K562 (cell line): Measurements from ENCODE around the gene B3GNT4. TPM values are rescaled to one million over a fixed set of nuclear protein-coding genes. Genes with fewer than 3 reads are reported as not detected.
A peak's percentile ranks its signal among the peaks of the same experiment; 100 is the strongest.

ENCODE experiments used
- ATAC-seq: fragments of 200-7000 bp; cut with Tn5 transposase; 3 replicates; pipeline ENCODE4 v1.9.1; 2020; ENCODE audit warnings: moderate library complexity
- BruUV-seq: library from RNA; stranded (reverse); fragments of 400-500 nt; replicated peaks from 2 replicates; lab custom pipeline; 2021; lab: Mats Ljungman, UMichigan
- CTCF ChIA-PET: fragments of 300-600 bp; formaldehyde crosslinking; extraction: SDS; loops from one replicate; lab custom pipeline; 2021; ENCODE audit warnings: low intra/inter-chr PET ratio; lab: Yijun Ruan, JAX
- POLR2A ChIA-PET: fragments of 300-600, 350-650 bp; sonication (Branson Sonifier 250); formaldehyde crosslinking; extraction: SDS; loops from one replicate; lab custom pipeline; 2021; ENCODE audit warnings: antibody characterized with exemption, inconsistent platforms; lab: Yijun Ruan, JAX
- DNase-seq, 4 experiments: peaks; one replicate each; pipeline versions ENCODE4 v3.0.0 to v3.0.0-alpha.2; 2011 to 2018; ENCODE audit warnings: low spot score in 3 of 4, mixed read lengths in 3 of 4; ENCODE audit errors: extremely low read depth in 1 of 4
- FAIRE-seq: peaks from 2 replicates; lab custom pipeline; 2011; peaks lifted over from hg19 to GRCh38; lab: Jason Lieb, UNC
- H2AFZ ChIP-seq: 2 replicates; pipeline ENCODE4 v1.6.0; 2011; ENCODE audit warnings: low read depth, low read length, control low read depth, inconsistent platforms
- H3K27ac ChIP-seq: fragments of 200-600 bp; 3 replicates; pipeline ENCODE4 v1.8.0; 2011; ENCODE audit warnings: low read depth, mild to moderate bottlenecking, control low read depth, inconsistent platforms, low read length, moderate library complexity, mixed read lengths; ENCODE audit errors: extremely low read depth
- H3K27me3 ChIP-seq, 2 experiments: fragments of 300-600 bp in 1 of 2; 2 replicates in 1 of 2; 3 replicates in 1 of 2; pipeline versions ENCODE4 v1.6.0 to v1.8.0; 2011; ENCODE audit warnings: inconsistent platforms in 2 of 2, low read length in 2 of 2, mild to moderate bottlenecking in 1 of 2, mixed read lengths in 1 of 2, moderate library complexity in 1 of 2; ENCODE audit not compliant: control insufficient read depth in 2 of 2, insufficient read depth in 2 of 2
- H3K36me3 ChIP-seq: fragments of 300-600 bp; 3 replicates; pipeline ENCODE4 v1.8.0; 2011; ENCODE audit warnings: mild to moderate bottlenecking, low read length, inconsistent platforms; ENCODE audit not compliant: control insufficient read depth, insufficient read depth
- H3K4me1 ChIP-seq, 2 experiments: fragments of 200-600 bp in 1 of 2; replicated peaks in 1 of 2; 2 replicates in 1 of 2; 3 replicates in 1 of 2; pipeline versions ENCODE4 v1.5.1 to v1.8.0; 2011; ENCODE audit warnings: inconsistent platforms in 2 of 2, low read length in 2 of 2, mild to moderate bottlenecking in 1 of 2, mixed read lengths in 1 of 2, moderate library complexity in 1 of 2; ENCODE audit not compliant: control insufficient read depth in 2 of 2, insufficient read depth in 2 of 2
- H3K4me2 ChIP-seq: 2 replicates; pipeline ENCODE4 v1.6.1; 2011; ENCODE audit warnings: low read length, control low read depth, inconsistent platforms, mixed read lengths; ENCODE audit not compliant: insufficient read depth
- H3K4me3 ChIP-seq: fragments of 200-600 bp; sonication (generic), shearing (Covaris generic); 2 replicates; pipeline ENCODE4 v1.5.1; 2016; ENCODE audit warnings: control low read depth, inconsistent platforms
- H3K79me2 ChIP-seq: fragments of 200-600 bp; 3 replicates; pipeline ENCODE4 v1.8.0; 2011; ENCODE audit warnings: low read length, inconsistent platforms; ENCODE audit not compliant: control insufficient read depth, insufficient read depth
- H3K9ac ChIP-seq, 2 experiments: 2 replicates each; pipeline versions ENCODE4 v1.6.0 to v1.6.1; 2011; ENCODE audit warnings: low read depth in 2 of 2, low read length in 2 of 2, control low read depth in 1 of 2, inconsistent platforms in 1 of 2, mild to moderate bottlenecking in 1 of 2, mixed read lengths in 1 of 2; ENCODE audit not compliant: insufficient read depth in 1 of 2
- H3K9me1 ChIP-seq: one replicate; pipeline ENCODE4 v1.6.0; 2011; ENCODE audit warnings: inconsistent platforms, mild to moderate bottlenecking, low read length, moderate library complexity; ENCODE audit not compliant: control insufficient read depth, insufficient read depth
- H3K9me3 ChIP-seq: replicated peaks from 2 replicates; pipeline ENCODE4 v1.5.1; 2011; ENCODE audit warnings: low read depth, low read length, inconsistent platforms; ENCODE audit not compliant: control insufficient read depth, insufficient read depth
- H4K20me1 ChIP-seq: replicated peaks from 2 replicates; pipeline ENCODE4 v1.6.1; 2011; ENCODE audit warnings: low read length, inconsistent platforms, mixed read lengths; ENCODE audit not compliant: control insufficient read depth, insufficient read depth
- ATF1 ChIP-seq, 2 experiments: fragments of 450-650 bp in 1 of 2; IDR thresholded peaks; 2 replicates each; pipeline ENCODE4 v1.6.1; 2016; ENCODE audit warnings: missing compliant biosample characterization in 1 of 2, missing genetic modification characterization in 1 of 2
- CSDE1 ChIP-seq, 2 experiments: fragments of 450-650 bp; IDR thresholded peaks; 2 replicates each; pipeline ENCODE4 v1.6.1; 2016; ENCODE audit warnings: mild to moderate bottlenecking in 1 of 2
- HIVEP1 ChIP-seq: fragments of 250-450 bp; sonication (Bioruptor Pico); IDR thresholded peaks from 2 replicates; pipeline ENCODE4 v1.4.0; 2020; ENCODE audit warnings: mild to moderate bottlenecking
- MAFG ChIP-seq: fragments of 450-650 bp; conservative IDR thresholded peaks from 2 replicates; pipeline ENCODE4 v1.6.1; 2016; ENCODE audit warnings: missing genetic modification characterization, missing compliant biosample characterization
- RFX1 ChIP-seq: fragments of 450-650 bp; IDR thresholded peaks from 2 replicates; pipeline ENCODE4 v1.6.1; 2016; ENCODE audit warnings: mild to moderate bottlenecking, moderate library complexity
- WGBS: fragments of 100-300 bp; shearing (Covaris generic); methylation state at CpG from one replicate; pipeline ENCODE4 v1.1.6; 2016; ENCODE audit warnings: low coverage, mixed read lengths; ENCODE audit not compliant: insufficient coverage; ENCODE audit errors: missing lambda C conversion rate; 5-methylcytosine and 5-hydroxymethylcytosine counted together
- in situ Hi-C: fragments of 300-500 bp; cut with MboI; formaldehyde crosslinking; loops from 4 replicates; pipeline ENCODE4 v1.15.0; 2018; ENCODE audit warnings: inconsistent platforms, mixed read lengths
- intact Hi-C: fragments of 100-400 bp; cut with micrococcal nuclease; formaldehyde crosslinking; loops from 2 replicates; pipeline ENCODE4 v1.14.2; 2022
- polyA plus RNA-seq, 8 experiments: library from polyadenylated mRNA; depleted of rRNA in 4 of 8; stranded (reverse) in 5 of 8; unstranded in 3 of 8; fragments of >200 nt; fragmentation: Nextera tagmentation in 2 of 8; fragmentation: Illumina TruSeq in 1 of 8; extraction: Ambion mirVana in 2 of 8; extraction: Trizol in 1 of 8; gene quantifications; 2 replicates each; pipeline versions ENCODE4 v1.2.1 to v1.2.3, GENCODE V29; 2011 to 2014; ENCODE audit warnings: inconsistent platforms in 1 of 8, missing spikeins in 1 of 8
- total RNA-seq, 7 experiments: library from RNA; depleted of rRNA in 6 of 7; stranded (reverse); fragments of >200 nt in 6 of 7; fragmentation: Illumina TruSeq in 2 of 7; extraction: Trizol in 2 of 7; gene quantifications; 2 replicates each; pipeline versions ENCODE4 v1.2.1 to v1.2.3, GENCODE V29; 2011 to 2021; ENCODE audit warnings: low replicate concordance in 1 of 7
- TF ChIP-seq, protein P1 (sequence below): fragments of 250-450 bp; sonication (Bioruptor Pico); IDR thresholded peaks from 2 replicates; pipeline ENCODE4 v1.5.1; 2021; ENCODE audit warnings: mild to moderate bottlenecking
- TF ChIP-seq, protein P2 (sequence below): sonication (generic); formaldehyde crosslinking; IDR thresholded peaks from 2 replicates; pipeline ENCODE4 v1.5.0; 2020; ENCODE audit warnings: missing genetic modification reagents

The B3GNT4 gene
- total and polyA plus RNA-seq, 9 of the 15 experiments (the other 6 are each of a cell fraction or from before 2014, with no cell fraction given), result 0.17 to 3.2 (median 1.3) TPM

DNA sequence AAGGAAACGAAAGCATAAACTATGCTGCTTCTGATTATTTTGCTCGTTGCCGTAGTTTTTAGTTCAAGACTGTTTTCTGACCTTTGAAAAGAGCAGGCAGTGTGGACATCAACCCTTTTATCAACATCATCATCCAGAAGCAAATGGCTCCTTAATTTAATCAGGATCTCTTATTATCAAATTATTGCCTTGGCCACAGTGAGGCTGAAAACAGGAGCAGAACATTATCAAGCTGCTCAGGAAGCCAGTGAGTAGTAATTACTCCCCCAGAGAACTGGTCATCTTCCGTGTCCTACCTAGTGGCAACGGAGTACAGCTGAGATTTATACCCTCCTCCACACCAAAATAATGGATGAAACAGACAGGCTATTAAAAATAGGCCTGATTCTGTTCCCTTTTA is 24.6 kb downstream of the B3GNT4 start:
- no peaks in the 10 kb centered on the region for H3K9me1 ChIP-seq
- no peak for ATAC-seq
- POLR2A ChIA-PET, result no interaction called here
- H2AFZ ChIP-seq, result no peak overlapping the region
- peaks cover 21 to 40% of the 10 kb centered on the region in 2 experiments for H3K4me1 ChIP-seq
- in situ Hi-C loops (no loop called here), intact Hi-C loops (loop anchor here (5.0 kb wide), 1 partner anchor 39 kb away; the partner anchor contains the start of gene VPS33A)
- no peak overlapping the region for H3K4me3 ChIP-seq
- peaks cover 5% of the 10 kb centered on the region; the same call in 1 of the 2 replicates for H4K20me1 ChIP-seq
- no peak overlapping the region for H3K27ac ChIP-seq
- TF ChIP-seq ATF1 (CRISPR knock-in tag; IDR thresholded peaks at IDR 0.05) (no peak), ATF1 (tag; IDR thresholded peaks at IDR 0.05) (no peak), HIVEP1 (CRISPR knock-in tag) (no peak)
- TF ChIP-seq, protein P1, sequence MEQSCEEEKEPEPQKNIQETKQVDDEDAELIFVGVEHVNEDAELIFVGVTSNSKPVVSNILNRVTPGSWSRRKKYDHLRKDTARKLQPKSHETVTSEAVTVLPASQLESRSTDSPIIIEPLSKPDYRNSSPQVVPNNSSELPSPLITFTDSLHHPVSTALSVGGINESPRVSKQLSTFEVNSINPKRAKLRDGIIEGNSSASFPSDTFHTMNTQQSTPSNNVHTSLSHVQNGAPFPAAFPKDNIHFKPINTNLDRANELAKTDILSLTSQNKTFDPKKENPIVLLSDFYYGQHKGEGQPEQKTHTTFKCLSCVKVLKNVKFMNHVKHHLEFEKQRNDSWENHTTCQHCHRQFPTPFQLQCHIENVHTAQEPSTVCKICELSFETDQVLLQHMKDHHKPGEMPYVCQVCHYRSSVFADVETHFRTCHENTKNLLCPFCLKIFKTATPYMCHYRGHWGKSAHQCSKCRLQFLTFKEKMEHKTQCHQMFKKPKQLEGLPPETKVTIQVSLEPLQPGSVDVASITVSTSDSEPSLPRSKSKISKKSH, result no peak
- CTCF ChIA-PET, result no interaction called here
- peaks cover 32% of the 10 kb centered on the region for H3K36me3 ChIP-seq
- H3K27me3 ChIP-seq, result no peaks in the 10 kb centered on the region
- no peak for DNase-seq
- WGBS, result 69% methylated on average over 5 of the region's 5 CpGs
- peaks cover 26% of the 10 kb centered on the region for H3K79me2 ChIP-seq
- H3K4me2 ChIP-seq, result no peak overlapping the region
- no peak overlapping the region for H3K9ac ChIP-seq
- no peaks in the 10 kb centered on the region for H3K9me3 ChIP-seq
- no peak for FAIRE-seq
- no TSS peak for BruUV-seq

DNA sequence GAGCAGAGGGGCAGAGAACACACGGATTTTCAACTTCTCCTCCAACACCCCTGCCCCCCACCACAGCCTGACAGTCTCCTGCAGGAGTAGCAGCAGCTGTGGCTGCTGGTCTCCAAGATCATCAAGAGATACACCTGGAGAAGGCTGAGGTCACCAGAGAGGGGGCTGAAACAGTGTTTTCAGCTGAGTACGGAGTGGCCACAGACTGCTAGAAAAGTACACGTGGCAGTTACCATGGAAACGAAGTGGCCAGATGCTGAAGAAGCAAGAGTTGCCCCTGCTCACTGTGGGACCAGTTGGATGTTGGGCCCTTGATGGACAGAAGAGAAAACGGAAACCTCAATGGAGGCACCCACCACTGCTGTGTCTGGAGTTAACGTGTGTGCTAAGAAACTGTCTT is 27.3 kb downstream of the B3GNT4 start:
- H4K20me1 ChIP-seq, result 0 out of 2 replicates have a peak, but pooled peaks cover under 1% of the 10 kb centered on the region
- DNase-seq (no peak), ATAC-seq (no peak), FAIRE-seq (no peak)
- peaks cover 28% of the 10 kb centered on the region for H3K36me3 ChIP-seq
- no TSS peak for BruUV-seq
- intact Hi-C loops, result no loop called here
- no peaks in the 10 kb centered on the region for H3K9me3 ChIP-seq
- TF ChIP-seq CSDE1 (IDR thresholded peaks at IDR 0.05), result no peak
- peak; percentile 89 for TF ChIP-seq RFX1
- TF ChIP-seq MAFG (tag), result no peak
- TF ChIP-seq, protein P2, sequence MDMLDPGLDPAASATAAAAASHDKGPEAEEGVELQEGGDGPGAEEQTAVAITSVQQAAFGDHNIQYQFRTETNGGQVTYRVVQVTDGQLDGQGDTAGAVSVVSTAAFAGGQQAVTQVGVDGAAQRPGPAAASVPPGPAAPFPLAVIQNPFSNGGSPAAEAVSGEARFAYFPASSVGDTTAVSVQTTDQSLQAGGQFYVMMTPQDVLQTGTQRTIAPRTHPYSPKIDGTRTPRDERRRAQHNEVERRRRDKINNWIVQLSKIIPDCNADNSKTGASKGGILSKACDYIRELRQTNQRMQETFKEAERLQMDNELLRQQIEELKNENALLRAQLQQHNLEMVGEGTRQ (CRISPR knock-in tag), result 0 out of 2 replicates have a peak, but pooled peaks have one; percentile 6
- H3K9me1 ChIP-seq, result no peaks in the 10 kb centered on the region
- no peak overlapping the region for H3K27ac ChIP-seq
- in situ Hi-C loops, result no loop called here
- H3K4me1 ChIP-seq, result peaks cover 6 to 13% of the 10 kb centered on the region in 2 experiments; a peak in 4 of 5 replicates
- POLR2A ChIA-PET, result interaction anchor here (0.6 to 1.2 kb wide), 3 partner anchors 9 to 678 kb away, joined by 3 to 5 read pairs (median 4); no protein-coding TSS in a partner anchor
- H3K79me2 ChIP-seq, result no peaks in the 10 kb centered on the region; the same call in 2 of the 3 replicates
- no peak overlapping the region for H2AFZ ChIP-seq
- H3K4me3 ChIP-seq, result no peak overlapping the region
- no peak overlapping the region for H3K4me2 ChIP-seq
- 27% methylated on average over 6 of the region's 6 CpGs for WGBS
- CTCF ChIA-PET, result no interaction called here
- H3K9ac ChIP-seq, result no peak overlapping the region
- H3K27me3 ChIP-seq, result no peaks in the 10 kb centered on the region
